ENCODE measurements around the gene NECAB2.

The NECAB2 gene

DNA sequence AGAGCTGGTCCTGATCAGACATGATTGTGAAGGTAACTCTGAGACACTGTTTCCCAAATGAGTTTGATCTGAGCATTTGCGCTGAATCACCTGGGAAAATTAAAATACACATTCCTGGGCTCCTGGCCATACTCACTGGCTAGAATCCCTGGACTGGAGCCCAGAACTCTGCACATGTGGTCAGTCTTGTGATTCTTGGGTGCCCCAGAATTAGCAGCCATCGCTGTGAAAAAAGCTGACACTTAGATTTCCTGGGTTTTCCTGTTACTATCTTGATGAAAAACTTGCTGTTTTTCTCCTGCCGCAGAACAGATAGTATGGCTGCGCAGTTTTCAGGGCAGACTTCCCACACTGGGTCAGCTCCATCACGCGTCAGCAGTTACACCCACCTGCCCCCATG is 24.6 kb downstream of the NECAB2 start:
- no peak for DNase-seq (ENCODE audit: low read depth)

DNA sequence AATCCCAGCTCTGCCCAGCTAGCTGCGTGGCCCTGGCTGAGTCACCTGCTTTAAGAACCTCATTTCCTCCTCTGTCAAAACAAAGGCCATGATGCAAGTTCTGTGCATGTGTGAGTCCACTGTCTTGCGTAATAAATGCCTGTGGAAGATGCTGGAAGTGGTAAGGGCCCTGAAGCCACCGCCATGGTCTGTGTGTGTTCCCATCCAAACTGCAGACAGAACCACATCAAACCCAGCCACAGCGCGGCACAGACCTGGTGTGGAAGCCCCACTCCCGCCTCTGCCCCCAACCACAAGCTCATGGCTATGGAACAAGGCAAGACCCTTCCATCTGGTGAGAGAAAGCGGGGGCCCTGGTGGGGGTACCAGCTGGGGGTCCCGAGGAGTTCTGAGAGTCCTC is 26.0 kb downstream of the NECAB2 start:
- DNase-seq (ENCODE audit: low read depth): no peak

DNA sequence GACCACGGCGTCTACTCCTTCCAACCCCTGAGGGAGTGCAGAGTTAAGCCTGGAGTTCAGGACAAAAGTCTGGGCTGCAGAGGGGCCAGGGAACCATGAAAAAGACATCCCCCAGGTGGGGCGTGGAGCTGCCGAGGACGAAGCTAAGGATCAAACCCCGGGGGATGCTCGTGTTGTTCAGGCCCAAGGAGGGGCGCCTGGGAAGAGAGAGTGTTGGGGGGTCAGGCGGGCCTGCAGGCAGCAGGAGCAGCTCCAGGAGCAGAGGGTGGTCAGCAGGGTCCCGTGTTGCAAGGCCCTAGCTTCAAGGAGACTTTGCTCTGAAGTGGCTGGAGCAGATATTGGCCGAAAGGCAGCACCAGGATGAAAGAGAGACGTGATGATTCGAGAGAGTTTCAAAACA is 26.7 kb downstream of the NECAB2 start:
- no peak for DNase-seq (ENCODE audit: low read depth)

DNA sequence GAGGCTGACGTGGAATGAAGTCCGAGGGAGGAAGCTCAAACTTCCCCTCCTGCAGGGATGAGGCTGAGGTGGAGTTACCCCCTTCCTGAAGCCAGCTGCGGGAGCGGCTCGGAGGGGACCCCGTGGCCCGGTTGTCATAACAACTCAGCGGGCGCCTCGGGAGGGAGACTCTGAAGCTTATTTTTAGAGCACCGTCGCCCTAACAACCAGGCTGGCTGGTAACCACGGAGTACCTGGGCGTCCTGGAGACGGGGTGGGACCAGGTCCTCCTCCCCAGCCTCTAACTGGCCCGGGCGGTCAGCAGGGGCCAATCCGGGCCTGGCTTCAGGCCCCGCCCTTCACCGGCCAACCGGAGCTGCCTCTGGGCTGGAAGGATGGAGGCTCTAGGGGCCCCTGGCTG is 27.7 kb downstream of the NECAB2 start:
- DNase-seq (ENCODE audit: low read depth): no peak

DNA sequence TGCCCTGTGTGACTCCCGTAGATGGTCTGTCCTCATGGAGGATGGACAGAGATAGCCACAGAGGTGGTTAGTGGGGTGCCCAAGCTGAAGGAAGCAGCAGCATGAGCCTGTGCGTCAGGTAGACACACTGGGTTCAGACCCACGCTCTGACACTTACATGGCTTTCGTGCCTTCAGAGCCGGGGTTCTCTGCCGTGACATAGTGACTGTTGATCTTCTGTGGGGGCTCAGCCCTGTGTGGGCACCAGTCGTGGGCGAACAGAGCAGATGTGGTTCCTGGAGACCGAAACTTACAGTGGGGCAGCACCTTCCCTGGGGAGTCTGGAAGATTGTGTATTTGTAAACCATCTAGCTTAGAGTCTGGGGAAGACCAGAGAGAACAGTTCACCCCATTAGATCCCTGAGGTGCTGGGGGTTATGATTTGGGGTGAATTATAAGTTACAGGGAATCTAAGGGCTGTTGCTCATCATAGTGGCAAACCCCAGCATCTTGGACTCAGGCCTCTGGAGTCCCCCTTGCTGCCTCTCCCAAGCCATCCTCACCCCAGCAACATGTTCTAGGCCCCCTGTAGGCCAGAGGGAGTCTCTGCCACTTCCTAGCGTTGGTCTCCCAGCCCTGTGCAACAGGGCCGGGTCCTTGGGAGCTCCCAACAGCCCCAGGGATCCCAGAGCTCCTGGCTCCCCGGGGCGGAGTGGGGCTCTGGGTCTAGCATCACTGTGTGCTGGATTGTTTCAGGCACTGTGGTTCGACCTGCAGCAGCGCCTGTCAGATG is 28.6 kb downstream of the NECAB2 start:
- DNase-seq (ENCODE audit: low read depth): no peak

DNA sequence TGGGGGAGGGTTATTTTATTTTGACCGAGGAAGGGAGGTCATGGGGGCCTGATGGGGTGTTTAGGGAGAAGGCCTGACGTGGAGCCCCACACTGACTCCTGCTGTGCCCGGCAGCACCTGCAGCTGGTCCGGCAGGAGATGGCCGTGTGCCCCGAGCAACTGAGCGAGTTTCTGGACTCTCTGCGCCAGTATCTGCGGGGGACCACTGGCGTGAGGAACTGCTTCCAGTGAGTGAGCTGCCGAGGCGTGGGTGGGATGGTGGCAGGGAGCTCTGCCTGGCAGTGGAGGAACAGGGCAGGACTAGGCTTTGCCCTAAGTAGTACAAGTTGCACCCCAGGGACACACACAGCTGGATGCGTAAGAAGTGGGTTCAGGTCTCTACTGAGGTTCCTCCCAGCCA is 30.0 kb downstream of the NECAB2 start:
- DNase-seq (ENCODE audit: low read depth): no peak

DNA sequence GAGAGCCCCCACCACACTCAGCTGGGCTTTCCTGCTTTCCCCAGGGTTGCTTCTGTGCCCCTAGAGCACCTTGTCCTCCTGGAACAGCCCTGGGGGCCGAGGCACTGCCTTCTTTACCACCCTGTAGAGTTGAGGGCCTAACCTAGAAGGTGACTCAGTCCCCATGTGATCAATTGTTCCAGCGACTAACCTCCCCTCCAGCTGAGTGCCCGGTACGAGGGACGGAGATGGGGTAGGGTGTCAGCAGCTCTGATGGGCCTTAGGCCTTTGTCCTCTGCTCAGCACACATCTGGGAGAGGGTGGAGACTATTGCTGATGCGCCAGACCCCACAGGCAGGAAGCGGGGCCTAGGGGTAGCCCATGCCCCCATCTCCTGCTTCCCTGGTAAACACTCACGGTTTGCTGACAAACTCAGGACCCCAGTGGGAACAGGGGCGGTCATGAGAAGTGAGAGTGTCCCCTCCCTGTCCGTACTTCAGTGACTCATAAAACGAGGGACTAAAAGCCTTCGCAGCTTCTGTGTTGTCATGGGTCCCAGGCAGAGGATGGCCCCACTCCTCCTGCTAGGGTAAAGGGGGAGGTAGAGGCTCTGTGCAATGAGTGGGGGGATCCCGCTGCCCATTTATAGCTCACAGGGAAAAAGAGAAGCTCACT is 33.1 kb downstream of the NECAB2 start:
- no peak for DNase-seq (ENCODE audit: low read depth)

DNA sequence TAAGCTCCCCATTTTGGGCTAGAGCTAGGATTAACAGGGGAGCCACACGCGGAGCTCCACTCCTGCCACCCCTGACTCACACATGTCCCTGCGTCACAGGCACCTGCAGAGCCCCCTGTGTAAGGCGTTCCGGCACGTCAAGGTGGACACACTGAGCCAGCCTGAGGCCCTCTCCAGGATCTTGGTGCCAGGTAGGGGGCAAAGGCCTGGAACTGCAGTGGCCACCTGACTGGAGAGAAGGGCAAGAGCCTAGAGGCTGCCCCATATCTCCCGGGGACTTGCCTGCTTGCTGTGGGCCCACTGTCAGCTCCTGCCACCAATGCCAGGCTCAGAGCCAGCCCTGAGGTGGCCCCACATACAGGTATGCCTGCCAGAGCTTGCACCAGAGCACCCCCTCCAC is 33.7 kb downstream of the NECAB2 start:
- no peak for DNase-seq (ENCODE audit: low read depth)

DNA sequence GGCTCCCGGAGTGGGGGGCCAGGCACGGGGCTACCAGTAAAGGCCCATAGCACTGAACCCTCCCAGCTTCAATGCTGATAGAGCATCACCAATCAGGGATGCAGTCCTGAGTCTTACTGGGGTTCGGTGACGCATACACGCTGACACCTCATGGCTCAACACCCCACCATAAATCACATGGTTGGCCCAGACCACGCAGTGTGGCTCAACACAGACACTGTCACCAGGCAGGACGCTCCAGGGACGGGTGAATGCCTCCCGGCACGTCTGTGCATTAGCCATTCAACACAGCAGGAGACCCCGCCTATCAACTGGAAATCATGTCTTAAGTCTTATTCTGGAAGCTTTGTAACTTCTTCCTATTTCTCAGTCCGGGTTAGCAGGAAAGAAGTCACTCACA is 35.0 kb downstream of the NECAB2 start:
- DNase-seq (ENCODE audit: low read depth): no peak

DNA sequence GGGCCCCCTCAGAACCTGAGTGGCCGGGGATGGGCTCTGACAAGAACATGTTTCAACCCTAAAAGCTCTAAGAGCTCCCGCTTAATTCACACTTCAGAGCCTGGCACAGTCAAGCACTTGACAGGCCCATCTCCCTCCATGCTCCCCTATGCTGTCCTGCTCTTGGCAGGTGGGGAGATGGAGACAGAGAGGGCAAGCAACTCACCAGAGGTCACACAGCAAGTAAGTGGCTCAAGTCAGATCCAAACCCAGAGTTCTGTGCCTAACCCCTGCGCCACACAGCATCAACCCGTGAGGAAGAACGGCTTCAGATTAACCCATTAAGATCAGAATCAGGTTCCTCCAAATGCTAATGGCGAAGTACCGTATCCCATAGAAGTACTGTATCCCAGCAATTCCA is 36.4 kb downstream of the NECAB2 start:
- DNase-seq (ENCODE audit: low read depth): no peak

DNA sequence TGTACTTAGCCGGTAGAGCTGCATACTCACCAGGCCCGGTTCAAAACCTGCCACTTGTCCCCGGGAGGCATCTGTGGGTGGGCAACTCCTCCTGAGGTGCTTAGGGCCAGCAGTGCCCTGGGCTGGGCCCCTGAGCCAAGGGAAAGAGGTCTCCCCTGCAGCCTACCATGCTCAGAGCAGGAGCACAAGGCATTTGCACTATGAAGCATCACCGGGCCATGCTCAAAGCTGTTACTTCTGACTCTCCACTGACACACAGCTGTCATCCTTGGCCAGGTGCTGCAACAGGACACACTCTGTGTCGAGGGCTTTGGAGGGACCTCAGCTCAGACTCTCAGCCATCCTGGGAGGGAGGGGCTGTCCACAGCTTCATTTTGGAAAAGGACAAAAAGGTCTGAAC is 37.3 kb downstream of the NECAB2 start:
- DNase-seq (ENCODE audit: low read depth): no peak

DNA sequence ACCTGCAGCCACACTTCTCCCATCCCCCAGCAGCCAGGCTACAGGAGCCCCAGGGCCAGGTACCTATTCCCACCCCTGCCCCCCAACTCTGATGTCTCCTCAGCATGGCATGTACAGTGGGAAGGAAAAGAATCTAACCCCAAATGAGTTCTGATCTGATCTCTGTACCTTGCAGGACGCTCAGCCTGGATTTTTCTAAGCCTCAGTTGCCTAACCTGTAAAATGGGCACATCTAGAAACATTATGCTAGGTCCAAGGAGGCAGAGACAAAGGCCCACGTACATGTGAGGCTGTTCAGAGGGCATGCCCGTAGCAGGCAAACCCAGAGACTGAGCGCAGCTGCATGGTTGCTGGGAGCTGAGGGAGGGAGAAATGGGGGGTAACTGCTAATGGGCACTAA is 39.5 kb downstream of the NECAB2 start:
- no peak for DNase-seq (ENCODE audit: low read depth)

DNA sequence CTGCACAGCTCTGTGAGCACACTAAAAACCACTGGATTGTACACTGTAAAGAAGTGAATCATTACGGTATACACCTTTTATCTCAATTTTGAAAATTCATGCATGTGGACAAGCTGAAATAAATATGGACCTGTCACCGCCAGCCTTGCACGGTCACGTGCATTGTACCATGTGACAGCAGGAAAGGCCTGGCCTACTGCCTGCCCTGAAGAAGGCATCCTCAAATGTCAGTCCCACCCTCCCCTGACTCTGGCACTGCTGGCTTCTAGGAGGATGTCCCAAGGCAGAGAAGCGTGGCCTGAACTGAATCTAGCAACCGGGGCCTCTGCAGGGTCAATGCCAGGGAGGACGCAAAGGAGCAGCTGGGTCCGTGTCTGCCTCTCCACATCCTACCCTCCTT is 39.9 kb downstream of the NECAB2 start:
- DNase-seq (ENCODE audit: low read depth): no peak

DNA sequence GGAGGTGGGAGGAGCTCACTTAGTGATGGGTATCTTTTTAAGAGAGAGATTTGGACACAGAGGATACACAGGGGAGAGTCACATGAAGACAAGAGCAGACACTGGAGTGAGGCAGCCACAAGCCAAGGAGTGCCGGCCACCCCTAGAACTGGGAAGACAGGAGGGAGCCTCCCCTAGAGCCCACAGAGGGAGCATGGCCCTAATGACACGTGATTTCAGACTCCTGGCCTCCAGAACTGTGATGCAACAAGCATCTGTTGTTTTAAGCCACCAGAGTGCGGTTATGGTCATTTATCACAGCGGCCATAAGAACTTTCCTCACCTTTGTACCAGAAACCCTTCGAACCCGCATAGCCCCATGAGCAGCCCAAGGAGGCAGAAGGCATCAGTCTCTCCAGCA is 41.2 kb downstream of the NECAB2 start:
- no peak for DNase-seq (ENCODE audit: low read depth)

DNA sequence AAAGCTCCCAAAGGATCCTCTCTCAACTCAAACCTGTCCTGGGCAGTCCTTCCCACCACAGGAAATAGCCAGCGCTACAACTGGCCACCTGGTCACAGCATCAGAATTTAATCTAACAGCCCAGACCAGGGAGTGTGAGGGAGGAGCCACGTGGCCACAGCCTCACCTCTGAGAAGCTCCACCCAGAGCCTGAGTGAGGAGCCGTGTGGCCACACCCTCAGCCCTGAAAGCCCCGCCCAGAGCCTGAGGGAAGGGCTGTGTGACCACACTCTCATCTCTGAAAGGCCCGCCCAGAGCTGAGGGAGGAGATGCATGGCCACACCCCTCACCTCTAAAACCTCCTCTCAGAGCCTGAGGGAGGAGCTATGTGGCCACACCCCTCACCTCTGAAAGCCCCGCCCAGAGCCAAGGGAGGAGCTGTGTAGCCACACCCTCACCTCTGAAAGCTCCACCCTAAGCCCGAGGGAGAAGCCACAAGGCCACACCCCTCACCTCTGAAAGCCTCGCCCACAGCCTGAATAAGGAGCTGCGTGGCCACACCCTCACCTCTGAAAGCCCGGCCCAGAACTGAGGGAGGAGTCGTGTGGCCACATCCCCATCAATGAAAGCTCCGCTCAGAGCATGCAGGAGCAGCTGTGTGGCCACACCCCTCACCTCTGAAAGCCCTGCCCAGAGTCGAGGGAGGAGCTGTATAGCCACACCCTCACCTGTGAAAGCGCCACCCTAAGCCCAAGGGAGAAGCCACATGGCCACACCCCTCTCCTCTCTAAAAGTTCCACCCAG is 45.9 kb downstream of the NECAB2 start:
- peak; percentile 8 for DNase-seq (ENCODE audit: low read depth)

DNA sequence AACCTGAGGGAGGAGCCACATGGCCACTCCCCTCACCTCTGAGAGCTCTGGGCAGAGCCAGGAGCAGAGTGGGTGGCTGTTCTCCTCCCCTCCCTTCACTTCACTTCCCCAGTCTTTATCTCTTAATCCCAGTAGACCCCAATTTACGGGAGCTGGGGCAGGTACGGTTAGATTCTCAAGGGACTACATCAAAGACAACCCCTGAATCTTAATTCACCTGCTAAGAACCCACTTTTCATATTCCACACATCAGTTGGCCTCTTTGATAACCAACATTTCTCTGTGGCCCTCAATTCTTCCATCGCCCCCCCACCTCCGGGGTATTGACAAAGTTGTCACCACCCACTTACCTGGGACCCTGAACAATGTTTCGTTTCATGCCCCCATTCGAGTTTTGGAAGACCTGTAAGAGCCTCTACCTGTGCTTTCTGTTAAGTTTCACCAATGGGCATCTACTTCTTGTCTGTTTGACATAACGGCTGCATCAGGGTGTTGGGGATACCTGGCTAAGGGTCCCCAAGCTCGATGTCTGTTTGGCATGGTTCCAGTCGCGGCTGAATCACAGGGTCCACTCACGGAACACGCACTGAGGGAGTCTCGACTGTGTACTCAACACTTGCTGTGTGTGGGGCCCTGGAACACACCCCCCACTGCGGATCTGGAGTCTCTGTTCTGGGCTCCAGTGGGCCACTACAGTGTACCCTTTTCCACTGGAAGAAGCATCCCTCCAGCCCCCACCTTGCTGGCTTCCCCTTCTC is 46.7 kb downstream of the NECAB2 start:
- no peak for DNase-seq (ENCODE audit: low read depth)

DNA sequence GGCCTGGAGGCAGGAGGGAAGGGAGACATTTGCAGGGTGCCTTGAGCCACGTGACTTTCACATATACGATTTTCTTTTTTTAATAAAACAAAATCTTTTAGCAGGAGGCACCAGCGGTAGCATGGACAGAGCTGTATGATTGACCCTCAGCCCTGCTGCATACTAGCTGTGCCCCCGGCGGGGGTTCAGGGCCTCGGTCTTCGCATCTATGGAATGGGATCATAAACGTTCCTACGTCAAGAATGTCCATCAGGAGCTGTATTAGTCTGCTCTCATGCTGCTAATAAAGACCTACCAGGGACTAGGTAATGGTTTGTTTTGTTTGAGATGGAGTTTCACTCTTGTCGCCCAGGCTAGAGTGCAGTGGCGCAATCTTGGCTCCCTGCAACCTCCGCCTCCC is 47.4 kb downstream of the NECAB2 start:
- DNase-seq (ENCODE audit: low read depth): no peak

DNA sequence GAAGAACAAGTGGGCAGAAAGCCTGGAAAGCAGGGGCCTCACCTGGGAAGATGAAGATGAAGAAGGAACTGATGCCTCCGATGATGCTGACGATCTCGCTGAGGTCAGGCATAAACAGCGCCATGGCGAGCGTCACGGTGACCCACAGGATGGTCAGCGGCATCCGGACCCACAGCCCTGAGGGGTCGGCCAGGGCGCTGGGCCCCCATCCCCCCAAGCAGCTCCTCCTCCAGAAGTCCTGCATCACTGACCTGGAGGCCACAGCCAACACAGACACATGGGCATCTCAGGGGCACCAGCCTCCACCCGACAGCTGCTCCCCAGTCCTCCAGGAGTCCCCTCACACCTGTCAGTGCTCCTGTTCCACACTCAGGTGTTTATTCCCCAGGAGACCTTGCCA is 48.4 kb downstream of the NECAB2 start:
- no peak for DNase-seq (ENCODE audit: low read depth)

DNA sequence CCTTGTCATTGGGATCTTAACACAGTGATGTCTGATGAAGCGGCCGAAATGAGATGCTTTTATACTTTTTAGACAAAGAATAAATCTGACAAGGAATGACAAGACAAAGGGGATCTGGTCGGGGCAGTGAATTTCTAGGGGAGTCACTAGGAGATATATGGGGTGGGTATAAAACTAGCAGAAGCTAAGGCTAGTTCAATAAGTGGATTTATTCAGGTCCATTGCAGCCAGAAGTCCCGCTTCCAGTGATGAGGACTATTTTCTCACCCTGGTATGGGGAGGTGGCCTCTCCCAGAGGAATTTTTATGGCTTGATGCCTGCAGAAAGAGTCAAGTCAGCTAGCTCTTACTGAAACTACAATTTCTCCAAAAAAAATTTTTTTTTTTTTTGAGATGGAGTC is 50.7 kb downstream of the NECAB2 start:
- no peak for DNase-seq (ENCODE audit: low read depth)

DNA sequence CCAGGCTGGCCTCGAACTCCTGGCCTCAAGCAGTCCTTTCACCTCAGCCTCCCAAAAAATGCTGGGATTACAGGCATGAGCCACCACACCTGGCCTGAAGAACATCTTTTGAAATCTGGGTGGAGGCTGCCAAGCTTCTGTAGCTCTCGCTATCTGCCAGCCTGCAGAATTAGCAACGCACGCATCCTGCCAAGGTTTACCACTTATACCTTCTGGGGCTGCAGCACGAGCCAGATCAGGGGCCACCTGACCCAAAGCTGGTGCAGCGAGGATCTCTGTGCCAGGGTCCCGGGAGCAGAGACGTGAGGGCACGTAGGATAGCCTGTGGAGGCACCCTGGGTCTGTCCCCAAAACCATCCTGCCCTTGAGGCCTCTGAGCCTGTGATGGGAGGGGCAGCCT is 52.3 kb downstream of the NECAB2 start:
- DNase-seq (ENCODE audit: low read depth): no peak

DNA sequence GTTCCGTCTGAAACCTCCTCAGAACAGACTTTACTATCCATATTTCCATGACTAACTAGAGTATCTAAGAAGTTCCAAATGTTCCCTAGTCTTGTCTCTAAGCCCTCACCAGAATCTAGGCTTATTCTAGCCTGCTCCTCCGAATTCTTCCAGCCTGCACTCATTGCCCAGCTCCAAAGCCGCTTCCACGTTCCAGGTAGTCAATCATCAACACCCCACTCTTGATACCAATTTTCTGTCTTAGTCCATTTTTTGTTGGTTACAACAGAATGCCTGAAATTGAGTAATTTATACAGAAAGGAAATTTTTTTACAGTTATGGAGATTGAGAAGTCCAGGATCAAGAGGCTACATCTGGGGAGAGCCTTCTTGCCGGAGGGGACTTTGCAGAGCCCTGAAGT is 53.4 kb downstream of the NECAB2 start:
- DNase-seq (ENCODE audit: low read depth): no peak

DNA sequence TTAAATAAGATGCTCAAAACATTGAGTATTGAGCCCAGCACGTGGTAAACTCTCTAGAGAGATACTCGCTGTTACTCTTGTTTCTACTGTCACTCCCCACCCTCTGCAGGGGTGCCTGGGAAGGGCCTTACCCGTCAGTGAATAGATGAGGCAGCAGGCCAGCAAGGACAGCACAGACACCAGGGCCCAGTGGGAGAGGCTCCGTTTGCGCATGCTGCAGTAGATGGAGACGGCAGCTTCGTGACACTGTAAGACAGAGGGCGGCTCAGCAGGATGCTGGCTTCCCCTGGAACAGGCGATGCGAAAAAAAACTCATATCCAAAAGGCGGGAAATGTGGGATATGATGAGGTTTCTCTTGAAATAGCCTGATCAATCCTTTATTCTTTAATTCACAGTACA is 54.6 kb downstream of the NECAB2 start:
- no peak for DNase-seq (ENCODE audit: low read depth)

DNA sequence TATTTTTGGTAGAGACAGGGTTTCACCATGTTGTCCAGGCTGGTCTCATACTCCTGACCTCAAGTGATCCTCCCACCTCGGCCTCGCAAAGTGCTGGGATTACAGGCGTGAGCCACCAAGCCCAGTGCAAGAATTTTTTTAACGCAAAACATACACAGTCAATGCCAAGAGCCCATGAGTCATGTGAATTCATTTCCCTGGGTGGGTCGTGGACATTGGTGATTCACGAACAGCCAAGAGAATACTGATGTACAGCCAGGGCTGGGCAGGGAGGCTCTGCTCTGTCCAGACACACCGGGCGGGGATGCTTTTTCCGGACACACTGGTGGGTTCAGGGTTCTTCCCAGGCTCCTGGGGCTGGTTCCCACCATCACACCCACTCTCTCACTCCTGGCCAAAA is 56.8 kb downstream of the NECAB2 start:
- no peak for DNase-seq (ENCODE audit: low read depth)

All from stimulated activated CD8-positive, alpha-beta memory T cell treated with anti-CD3 and anti-CD28 coated beads, Interleukin-15, amount 100 ng/mL, for 24 hours (primary cell).